CD4-positive, alpha-beta memory T cell (primary cell): ENCODE measurements around the gene GMDS. TPM values are rescaled to one million over a fixed set of nuclear protein-coding genes. Genes with fewer than 3 reads are reported as not detected.

ENCODE experiments used
- CTCF ChIA-PET: fragments of 350-600 bp; sonication (Branson Sonifier 250); formaldehyde crosslinking; loops from one replicate; lab custom pipeline; 2021; ENCODE audit warnings: inconsistent platforms; ENCODE audit not compliant: partially characterized antibody; lab: Charles Lee
- POLR2A ChIA-PET: fragments of 350-600 bp; sonication (Branson Sonifier 250); formaldehyde crosslinking; loops from one replicate; lab custom pipeline; 2021; ENCODE audit not compliant: partially characterized antibody; lab: Charles Lee
- DNase-seq, 5 donors: peaks; one replicate each; pipeline versions ENCODE4 v3.0.0 to v3.0.0-alpha.2; 2020 to 2022; ENCODE audit warnings: mixed read lengths in 1 of 5
- H3K27ac ChIP-seq: one replicate; pipeline ENCODE4 v1.7.0; 2013; ENCODE audit warnings: low read depth, low read length
- H3K27me3 ChIP-seq: 2 replicates; pipeline ENCODE4 v1.7.0; 2013; ENCODE audit warnings: mild to moderate bottlenecking, low read length, moderate library complexity; ENCODE audit not compliant: insufficient read depth
- H3K36me3 ChIP-seq: 2 replicates; pipeline ENCODE4 v1.7.0; 2013; ENCODE audit warnings: mild to moderate bottlenecking, low read length, moderate library complexity; ENCODE audit not compliant: insufficient read depth
- H3K4me1 ChIP-seq: 2 replicates; pipeline ENCODE4 v1.7.0; 2013; ENCODE audit warnings: mild to moderate bottlenecking, low read length, moderate library complexity; ENCODE audit not compliant: insufficient read depth
- H3K4me3 ChIP-seq, 2 donors: one replicate each; pipeline ENCODE4 v1.7.0; 2013; ENCODE audit warnings: low read length in 2 of 2, mild to moderate bottlenecking in 1 of 2
- H3K9me3 ChIP-seq, 2 donors: one replicate each; pipeline ENCODE4 v1.7.0; 2013; ENCODE audit warnings: low read length in 2 of 2, control low read depth in 1 of 2; ENCODE audit not compliant: control insufficient read depth in 1 of 2
- H3K27ac Mint-ChIP-seq, 7 donors: one replicate each; pipeline ENCODE4 v1.8.0; 2020 to 2021; ENCODE audit warnings: mixed read lengths in 7 of 7, mild to moderate bottlenecking in 6 of 7, inconsistent platforms in 3 of 7, moderate library complexity in 3 of 7
- H3K27me3 Mint-ChIP-seq, 2 donors: one replicate each; pipeline ENCODE4 v1.8.0; 2020 to 2021; ENCODE audit warnings: mixed read lengths in 2 of 2
- H3K36me3 Mint-ChIP-seq, 2 donors: one replicate each; pipeline ENCODE4 v1.8.0; 2020 to 2021; ENCODE audit warnings: mixed read lengths in 2 of 2, inconsistent platforms in 1 of 2, mild to moderate bottlenecking in 1 of 2
- H3K4me1 Mint-ChIP-seq, 4 donors: one replicate each; pipeline ENCODE4 v1.8.0; 2020 to 2021; ENCODE audit warnings: mixed read lengths in 4 of 4, mild to moderate bottlenecking in 1 of 4
- H3K4me3 Mint-ChIP-seq, 8 donors: one replicate each; pipeline ENCODE4 v1.8.0; 2020 to 2021; ENCODE audit warnings: mixed read lengths in 8 of 8, mild to moderate bottlenecking in 7 of 8, moderate library complexity in 6 of 8, inconsistent platforms in 3 of 8
- H3K9me3 Mint-ChIP-seq, 8 donors: one replicate each; pipeline ENCODE4 v1.8.0; 2020 to 2021; ENCODE audit warnings: mixed read lengths in 8 of 8, mild to moderate bottlenecking in 5 of 8, inconsistent platforms in 3 of 8, moderate library complexity in 1 of 8
- intact Hi-C: fragments of 100-400 bp; cut with micrococcal nuclease; formaldehyde crosslinking; loops from one replicate; pipeline ENCODE4 v1.15.1; 2023
- polyA plus RNA-seq, 2 donors: library from polyadenylated mRNA; unstranded; fragments of 300-500 nt; fragmentation: Illumina TruSeq; gene quantifications; one replicate each; pipeline ENCODE4 v1.2.3, GENCODE V29; 2021
- total RNA-seq, 2 experiments: library from RNA; stranded (reverse); gene quantifications; one replicate each; pipeline ENCODE4 v1.2.3, GENCODE V29; 2021

GMDS gene
- total and polyA plus RNA-seq, 4 experiments from 2014 or later: 12.1 to 24.0 (median 15.2) TPM

DNA sequence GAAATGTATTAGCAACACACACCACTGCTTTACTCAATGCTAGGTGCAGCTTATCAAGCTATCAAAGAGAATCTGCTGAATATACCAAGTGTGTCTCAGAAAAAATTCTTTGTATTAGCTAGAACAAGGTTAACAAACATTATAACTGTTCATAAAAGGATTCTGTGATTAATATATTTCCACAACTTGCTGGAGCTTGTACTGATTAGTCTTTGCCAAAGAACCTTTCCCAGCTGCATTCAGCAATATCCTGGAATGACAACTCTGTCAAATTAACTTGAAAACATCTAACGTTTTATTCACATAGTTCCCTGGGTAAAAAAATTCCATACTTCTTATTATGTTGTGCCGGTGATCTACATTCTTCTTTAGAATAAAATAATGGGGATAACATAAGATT is 383.0 kb downstream of the GMDS start:
- Histone ChIP-seq H3K27me3 (no peaks in the 10 kb centered on the region), H3K36me3 (no peaks in the 10 kb centered on the region), H3K4me1 (no peaks in the 10 kb centered on the region), H3K9me3 (no peaks in the 10 kb centered on the region), H3K4me3 (no peak overlapping the region), H3K27ac (no peak overlapping the region)
- Mint-ChIP-seq H3K4me1 (no peaks in the 10 kb centered on the region), H3K36me3 (no peaks in the 10 kb centered on the region), H3K27ac (no peak overlapping the region), H3K9me3 (no peaks in the 10 kb centered on the region), H3K4me3 (no peak overlapping the region), H3K27me3 (no peaks in the 10 kb centered on the region)
- ChIA-PET CTCF (no interaction called here), POLR2A (no interaction called here)
- no peak for DNase-seq
- intact Hi-C loops: no loop called here

DNA sequence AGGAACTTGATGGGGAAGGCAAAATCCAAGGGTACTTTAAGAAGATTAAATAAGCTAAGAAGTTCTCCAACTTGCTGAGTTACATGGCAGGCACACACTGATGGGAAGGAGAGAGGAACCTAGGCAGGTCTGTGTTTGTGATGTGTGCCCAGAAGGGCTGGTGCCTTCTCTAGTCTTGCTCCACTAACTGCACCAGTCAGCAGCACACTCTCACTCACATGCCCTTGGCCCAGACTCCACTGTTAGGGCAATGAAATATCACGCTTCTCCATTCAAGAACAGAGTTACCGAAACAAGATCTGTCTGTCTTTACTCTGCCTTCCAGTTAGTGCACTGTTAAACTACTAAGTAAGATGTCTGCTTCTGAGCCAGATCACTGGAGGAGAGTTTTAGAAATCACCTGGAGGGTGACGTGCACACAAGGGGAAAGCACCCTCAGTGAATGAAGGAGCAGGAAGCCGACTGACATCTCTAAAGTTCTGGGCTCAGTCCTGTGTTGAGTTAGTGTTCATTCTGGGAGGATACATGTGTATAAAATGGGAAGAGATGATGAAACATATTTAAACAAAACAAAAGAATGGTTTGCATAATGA is 384.6 kb downstream of the GMDS start:
- Mint-ChIP-seq H3K27ac (no peak overlapping the region), H3K27me3 (no peaks in the 10 kb centered on the region), H3K9me3 (no peaks in the 10 kb centered on the region), H3K36me3 (no peaks in the 10 kb centered on the region), H3K4me3 (no peak overlapping the region), H3K4me1 (no peaks in the 10 kb centered on the region)
- intact Hi-C loops: no loop called here
- H3K4me3 ChIP-seq: no peak overlapping the region
- no peaks in the 10 kb centered on the region for H3K27me3 ChIP-seq
- no peak overlapping the region for H3K27ac ChIP-seq
- no peak for DNase-seq
- CTCF ChIA-PET: no interaction called here
- no peaks in the 10 kb centered on the region for H3K4me1 ChIP-seq
- H3K36me3 ChIP-seq: no peaks in the 10 kb centered on the region
- POLR2A ChIA-PET: no interaction called here
- H3K9me3 ChIP-seq: no peaks in the 10 kb centered on the region

DNA sequence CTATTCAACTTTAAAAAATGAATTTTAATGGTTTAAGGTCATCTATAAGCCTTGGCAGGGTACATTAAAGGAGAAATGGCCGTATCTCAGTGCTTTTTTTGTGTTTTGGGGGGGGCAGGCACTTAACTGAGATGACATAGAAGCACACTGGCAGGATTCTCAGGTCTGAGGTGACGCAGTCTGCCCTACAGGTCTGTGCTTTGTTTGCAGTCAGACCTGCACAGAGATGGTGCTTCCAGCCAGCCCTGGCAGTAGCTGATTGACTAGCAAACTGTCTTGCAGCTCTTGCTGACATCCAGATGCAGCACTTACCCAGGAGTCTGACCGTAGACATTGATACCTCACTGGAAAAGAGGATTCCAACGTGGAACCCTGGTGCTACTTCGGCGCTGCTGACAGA is 386.5 kb downstream of the GMDS start:
- no peak overlapping the region for H3K4me3 Mint-ChIP-seq

DNA sequence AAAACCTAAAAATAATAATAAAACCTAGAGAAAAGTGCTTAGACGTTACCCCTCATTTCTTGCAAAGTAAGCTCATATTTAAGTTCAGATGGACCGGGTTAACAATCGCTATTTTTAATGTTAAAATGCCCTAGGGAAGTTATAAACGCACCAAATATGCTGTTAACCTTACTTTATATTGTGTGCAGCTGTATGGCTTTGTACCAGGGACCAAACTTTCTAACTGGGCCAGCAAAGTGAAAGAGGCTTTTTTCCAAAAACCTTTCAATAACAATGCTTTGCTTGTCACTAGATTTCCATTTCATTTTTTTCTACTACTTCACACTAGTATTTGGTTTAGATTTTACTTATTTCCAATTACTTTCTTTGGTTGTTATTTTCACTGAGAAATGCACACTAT is 387.2 kb downstream of the GMDS start:
- Mint-ChIP-seq H3K4me3 (no peak overlapping the region), H3K27me3 (no peaks in the 10 kb centered on the region), H3K36me3 (peaks cover 0 to 3% of the 10 kb centered on the region in 2 donors), H3K27ac (no peak overlapping the region), H3K9me3 (no peaks in the 10 kb centered on the region), H3K4me1 (no peaks in the 10 kb centered on the region)
- intact Hi-C loops: no loop called here
- Histone ChIP-seq H3K4me3 (no peak overlapping the region), H3K27me3 (no peaks in the 10 kb centered on the region), H3K27ac (no peak overlapping the region), H3K9me3 (no peaks in the 10 kb centered on the region), H3K4me1 (no peaks in the 10 kb centered on the region), H3K36me3 (no peaks in the 10 kb centered on the region)
- CTCF ChIA-PET: no interaction called here
- POLR2A ChIA-PET: no interaction called here
- DNase-seq: no peak

More for the DNA sequence above, 386.5 kb downstream of the GMDS start:
- no peak for DNase-seq
- Histone ChIP-seq H3K27ac (no peak overlapping the region), H3K4me1 (no peaks in the 10 kb centered on the region), H3K36me3 (no peaks in the 10 kb centered on the region), H3K4me3 (no peak overlapping the region), H3K27me3 (no peaks in the 10 kb centered on the region), H3K9me3 (no peaks in the 10 kb centered on the region)
- Mint-ChIP-seq H3K27me3 (no peaks in the 10 kb centered on the region), H3K4me1 (no peaks in the 10 kb centered on the region), H3K9me3 (no peaks in the 10 kb centered on the region), H3K27ac (no peak overlapping the region), H3K36me3 (peaks cover 0 to under 1% of the 10 kb centered on the region in 2 donors)
- intact Hi-C loops: no loop called here
- ChIA-PET POLR2A (no interaction called here), CTCF (no interaction called here)

DNA sequence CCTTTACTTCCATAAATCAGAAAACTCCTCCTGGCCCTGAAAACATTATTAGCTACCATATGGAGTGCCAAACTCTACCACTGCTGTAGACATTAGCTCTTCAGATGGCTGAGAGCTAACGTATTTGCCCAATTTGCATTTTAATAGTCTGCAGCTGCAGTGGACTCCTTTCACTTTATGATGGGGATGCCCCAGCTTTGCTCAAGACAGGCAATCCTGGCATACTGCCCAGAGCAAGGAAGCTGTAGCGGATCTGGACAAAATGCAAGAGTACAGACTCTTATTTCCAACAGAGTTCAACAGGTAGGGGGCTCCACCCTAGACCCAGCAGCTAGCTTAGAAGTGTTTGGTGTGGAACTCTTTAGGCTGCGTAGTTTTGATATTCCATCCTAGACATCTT is 389.0 kb downstream of the GMDS start:
- Histone ChIP-seq H3K36me3 (no peaks in the 10 kb centered on the region), H3K4me1 (no peaks in the 10 kb centered on the region), H3K27me3 (no peaks in the 10 kb centered on the region), H3K27ac (no peak overlapping the region), H3K4me3 (no peak overlapping the region), H3K9me3 (no peaks in the 10 kb centered on the region)
- Mint-ChIP-seq H3K4me1 (no peaks in the 10 kb centered on the region), H3K4me3 (no peak overlapping the region), H3K27me3 (no peaks in the 10 kb centered on the region), H3K27ac (no peak overlapping the region), H3K9me3 (no peaks in the 10 kb centered on the region), H3K36me3 (peaks cover 0 to 3% of the 10 kb centered on the region in 2 donors)
- POLR2A ChIA-PET: no interaction called here
- CTCF ChIA-PET: no interaction called here
- intact Hi-C loops: no loop called here
- DNase-seq: no peak

DNA sequence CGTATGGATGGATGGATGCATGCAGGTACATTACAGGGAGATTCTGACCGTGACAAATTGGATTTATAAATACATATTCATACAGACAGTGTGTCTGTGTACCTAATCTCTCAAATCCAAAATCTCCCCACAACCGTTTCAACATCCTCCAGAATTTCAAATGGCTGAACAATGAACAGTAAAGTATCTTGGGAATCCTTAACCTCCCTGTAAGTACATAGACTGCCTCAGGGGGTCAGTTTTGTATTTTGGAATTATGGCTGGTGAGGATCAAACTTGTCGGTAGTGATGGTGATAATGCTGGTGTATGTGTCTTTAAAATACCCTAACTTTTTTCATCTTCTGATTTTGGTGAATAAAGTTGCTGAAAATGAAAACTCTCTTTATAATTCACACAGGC is 389.5 kb downstream of the GMDS start:
- Histone ChIP-seq H3K36me3 (no peaks in the 10 kb centered on the region), H3K4me3 (no peak overlapping the region), H3K27ac (no peak overlapping the region), H3K4me1 (no peaks in the 10 kb centered on the region), H3K9me3 (no peaks in the 10 kb centered on the region), H3K27me3 (no peaks in the 10 kb centered on the region)
- POLR2A ChIA-PET: no interaction called here
- Mint-ChIP-seq H3K4me3 (no peak overlapping the region), H3K27me3 (no peaks in the 10 kb centered on the region), H3K9me3 (no peaks in the 10 kb centered on the region), H3K36me3 (peaks cover 0 to 3% of the 10 kb centered on the region in 2 donors), H3K27ac (no peak overlapping the region), H3K4me1 (no peaks in the 10 kb centered on the region)
- intact Hi-C loops: no loop called here
- CTCF ChIA-PET: no interaction called here
- DNase-seq: no peak

DNA sequence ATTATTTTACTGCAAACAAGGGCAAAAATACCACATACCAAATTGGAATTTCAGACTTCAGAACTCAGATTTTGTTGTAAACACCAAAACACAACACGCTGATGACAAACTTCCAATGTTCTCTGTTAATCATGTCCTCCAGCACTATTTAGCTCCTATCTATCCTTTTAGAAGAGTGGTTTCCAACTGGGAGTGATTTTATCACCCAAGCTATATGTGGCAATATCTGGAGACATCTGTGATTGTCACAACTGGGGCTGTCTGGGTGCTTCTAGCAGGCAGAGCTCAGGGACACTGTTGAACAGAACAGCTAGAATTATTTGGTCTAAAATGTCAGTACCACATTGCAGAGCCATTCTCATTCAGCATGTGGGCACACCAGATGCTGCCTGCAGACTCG is 391.1 kb downstream of the GMDS start:
- POLR2A ChIA-PET: no interaction called here
- H3K27ac Mint-ChIP-seq: no peak overlapping the region
- H3K9me3 ChIP-seq: no peaks in the 10 kb centered on the region
- no peak for DNase-seq
- peaks cover 0 to 3% of the 10 kb centered on the region in 2 donors for H3K36me3 Mint-ChIP-seq
- CTCF ChIA-PET: no interaction called here
- intact Hi-C loops: no loop called here
- no peaks in the 10 kb centered on the region for H3K27me3 Mint-ChIP-seq
- H3K4me3 ChIP-seq: no peak overlapping the region
- no peaks in the 10 kb centered on the region for H3K4me1 ChIP-seq
- no peaks in the 10 kb centered on the region for H3K4me1 Mint-ChIP-seq
- H3K9me3 Mint-ChIP-seq: no peaks in the 10 kb centered on the region
- no peaks in the 10 kb centered on the region for H3K27me3 ChIP-seq
- no peak overlapping the region for H3K27ac ChIP-seq
- H3K36me3 ChIP-seq: no peaks in the 10 kb centered on the region
- H3K4me3 Mint-ChIP-seq: no peak overlapping the region

DNA sequence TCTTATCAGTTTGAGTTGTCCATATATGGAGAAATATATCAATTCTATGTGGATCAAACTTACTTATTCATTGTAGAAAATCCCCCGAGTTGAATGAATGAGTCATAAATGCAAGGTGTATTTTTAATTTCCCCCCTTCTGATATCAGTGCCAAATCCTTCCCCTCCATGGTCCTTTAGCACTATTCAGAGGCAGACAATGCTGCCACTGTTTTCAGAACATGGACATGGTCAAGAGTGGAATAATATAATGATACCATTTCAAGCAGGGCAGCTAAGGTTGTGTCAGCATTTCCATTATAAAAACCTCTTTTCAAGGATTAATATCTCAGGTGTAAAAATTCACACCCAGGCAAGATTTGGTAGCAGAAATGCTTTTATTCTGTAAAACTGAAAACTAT is 391.6 kb downstream of the GMDS start:
- Histone ChIP-seq H3K36me3 (no peaks in the 10 kb centered on the region), H3K4me3 (no peak overlapping the region), H3K4me1 (no peaks in the 10 kb centered on the region), H3K9me3 (no peaks in the 10 kb centered on the region), H3K27me3 (no peaks in the 10 kb centered on the region), H3K27ac (no peak overlapping the region)
- Mint-ChIP-seq H3K27ac (no peak overlapping the region), H3K27me3 (no peaks in the 10 kb centered on the region), H3K4me3 (no peak overlapping the region), H3K9me3 (no peaks in the 10 kb centered on the region), H3K4me1 (no peaks in the 10 kb centered on the region), H3K36me3 (peaks cover 0 to 4% of the 10 kb centered on the region in 2 donors)
- ChIA-PET POLR2A (no interaction called here), CTCF (no interaction called here)
- intact Hi-C loops: no loop called here
- no peak for DNase-seq
